SK-N-SH (cell line): ENCODE results near the gene THEMIS2. TPM values are rescaled to one million over a fixed set of nuclear protein-coding genes. Genes with fewer than 3 reads are reported as not detected.

Experiments used
- CTCF ChIA-PET: fragments of 300-600, 350-600 bp; formaldehyde crosslinking; extraction: SDS; loops from one replicate; lab custom pipeline; 2021; lab: Yijun Ruan, JAX
- POLR2A ChIA-PET: fragments of 350-600 bp; sonication (Branson Sonifier 250); formaldehyde crosslinking; extraction: SDS; loops from one replicate; lab custom pipeline; 2020; ENCODE audit warnings: antibody characterized with exemption, inconsistent platforms; lab: Yijun Ruan, JAX
- DNase-seq: peaks from one replicate; pipeline ENCODE4 v3.0.0; 2012
- H2AFZ ChIP-seq: fragments of 200-600 bp; sonication (generic); 2 replicates; pipeline ENCODE4 v1.8.1; 2016; ENCODE audit warnings: antibody characterized with exemption, mild to moderate bottlenecking, low read depth
- H3F3A ChIP-seq: fragments of 200-600 bp; sonication (generic); replicated peaks from 2 replicates; pipeline ENCODE3; 2016; ENCODE audit warnings: antibody characterized with exemption, mild to moderate bottlenecking; ENCODE audit not compliant: insufficient read depth
- H3K27ac ChIP-seq, 2 experiments: fragments of 200-500 bp in 1 of 2; fragments of 200-600 bp in 1 of 2; sonication (Bioruptor generic) in 1 of 2; sonication (generic), shearing (Covaris generic) in 1 of 2; 2 replicates each; pipeline versions ENCODE4 v1.5.1 to v1.6.1; 2014 to 2016; ENCODE audit warnings: low read depth in 2 of 2, inconsistent platforms in 1 of 2, low read length in 1 of 2, mild to moderate bottlenecking in 1 of 2, mixed read lengths in 1 of 2
- H3K27me3 ChIP-seq: fragments of 200-600 bp; sonication (generic), shearing (Covaris generic); 2 replicates; pipeline ENCODE4 v1.6.1; 2016; ENCODE audit warnings: mixed run types; ENCODE audit not compliant: insufficient read depth
- H3K36me3 ChIP-seq, 2 experiments: fragments of 200-500 bp in 1 of 2; fragments of 200-600 bp in 1 of 2; sonication (Bioruptor generic) in 1 of 2; sonication (generic) in 1 of 2; replicated peaks in 1 of 2; 2 replicates each; pipeline versions ENCODE3 to v1.5.1; 2014 to 2016; ENCODE audit warnings: low read length in 1 of 2, mild to moderate bottlenecking in 1 of 2; ENCODE audit not compliant: insufficient read depth in 2 of 2, control insufficient read depth in 1 of 2
- H3K4me1 ChIP-seq, 2 experiments: fragments of 200-500 bp in 1 of 2; fragments of 200-600 bp in 1 of 2; sonication (Bioruptor generic) in 1 of 2; sonication (generic), shearing (Covaris generic) in 1 of 2; 2 replicates each; pipeline versions ENCODE4 v1.5.1 to v1.6.1; 2014 to 2016; ENCODE audit warnings: low read depth in 1 of 2, low read length in 1 of 2, mixed run types in 1 of 2; ENCODE audit not compliant: insufficient read depth in 2 of 2, control insufficient read depth in 1 of 2
- H3K4me2 ChIP-seq: fragments of 200-600 bp; sonication (generic), shearing (Covaris generic); 2 replicates; pipeline ENCODE4 v1.6.1; 2017; ENCODE audit warnings: mixed run types
- H3K4me3 ChIP-seq, 2 experiments: fragments of 200-500 bp in 1 of 2; fragments of 200-600 bp in 1 of 2; sonication (Bioruptor generic) in 1 of 2; sonication (generic), shearing (Covaris generic) in 1 of 2; 2 replicates each; pipeline versions ENCODE4 v1.5.1 to v1.8.1; 2014 to 2016; ENCODE audit warnings: low read depth in 2 of 2, inconsistent platforms in 1 of 2, low read length in 1 of 2, mild to moderate bottlenecking in 1 of 2, mixed read lengths in 1 of 2, moderate library complexity in 1 of 2
- H3K79me2 ChIP-seq: fragments of 200-600 bp; sonication (generic); 2 replicates; pipeline ENCODE4 v1.8.1; 2017; ENCODE audit warnings: mild to moderate bottlenecking; ENCODE audit not compliant: insufficient read depth
- H3K9ac ChIP-seq: fragments of 200-600 bp; sonication (generic); 2 replicates; pipeline ENCODE4 v1.6.1; 2017; ENCODE audit warnings: mixed run types
- H3K9me2 ChIP-seq: fragments of 200-600 bp; sonication (generic); 2 replicates; pipeline ENCODE4 v1.6.1; 2017; ENCODE audit warnings: mixed run types
- H3K9me3 ChIP-seq: fragments of 200-600 bp; sonication (generic); 2 replicates; pipeline ENCODE4 v1.6.1; 2017; ENCODE audit warnings: mixed run types, mild to moderate bottlenecking, moderate library complexity
- H4K20me1 ChIP-seq: fragments of 200-600 bp; sonication (generic); 2 replicates; pipeline ENCODE4 v1.6.1; 2017; ENCODE audit warnings: mild to moderate bottlenecking, mixed run types; ENCODE audit not compliant: insufficient read depth
- CHD2 ChIP-seq: fragments of 150-350 bp; IDR thresholded peaks from 2 replicates; pipeline ENCODE4 v1.6.1; 2018; ENCODE audit warnings: low read length; ENCODE audit not compliant: partially characterized antibody
- EP300 ChIP-seq, 2 experiments: IDR thresholded peaks; 2 replicates each; pipeline versions ENCODE4 v1.4.0 to v1.6.1; 2012; ENCODE audit warnings: borderline replicate concordance in 1 of 2, low read depth in 1 of 2, low read length in 1 of 2
- FOXJ3 ChIP-seq: sonication (generic); formaldehyde crosslinking; IDR thresholded peaks from 2 replicates; pipeline ENCODE4 v1.5.1; 2020; ENCODE audit warnings: mild to moderate bottlenecking, missing genetic modification reagents
- MEF2A ChIP-seq: IDR thresholded peaks from 2 replicates; pipeline ENCODE4 v1.4.0; 2012; ENCODE audit warnings: low read depth, borderline replicate concordance
- MXI1 ChIP-seq: IDR thresholded peaks from 2 replicates; pipeline ENCODE4 v1.6.1; 2012; ENCODE audit warnings: mild to moderate bottlenecking, low read depth, low read length, improper control_type of control experiment
- NRF1 ChIP-seq: IDR thresholded peaks from 2 replicates; pipeline ENCODE4 v1.6.1; 2012; ENCODE audit warnings: low read depth, mild to moderate bottlenecking, low read length
- POLR2AphosphoS5 ChIP-seq: IDR thresholded peaks from 2 replicates; pipeline ENCODE4 v1.6.1; 2012; ENCODE audit warnings: low read depth, low read length
- RAD21 ChIP-seq: IDR thresholded peaks from 2 replicates; pipeline ENCODE4 v1.6.1; 2012; ENCODE audit warnings: mild to moderate bottlenecking, low read length
- RCOR1 ChIP-seq: fragments of 150-350 bp; IDR thresholded peaks from 2 replicates; pipeline ENCODE4 v1.6.1; 2017; ENCODE audit warnings: antibody characterized with exemption, low read length
- RFX5 ChIP-seq: IDR thresholded peaks from 2 replicates; pipeline ENCODE4 v1.6.1; 2012; ENCODE audit warnings: mild to moderate bottlenecking, improper control_type of control experiment, low read length
- RXRA ChIP-seq: IDR thresholded peaks from 2 replicates; pipeline ENCODE4 v1.4.0; 2012; ENCODE audit warnings: low read depth, mild to moderate bottlenecking, borderline replicate concordance
- SIN3A ChIP-seq: IDR thresholded peaks from 2 replicates; pipeline ENCODE4 v1.6.1; 2012; ENCODE audit warnings: low read depth, mild to moderate bottlenecking, low read length, moderate library complexity, borderline replicate concordance
- SMC3 ChIP-seq: IDR thresholded peaks from 2 replicates; pipeline ENCODE4 v1.6.1; 2012; ENCODE audit warnings: low read depth, low read length, improper control_type of control experiment
- TAF1 ChIP-seq: IDR thresholded peaks from 2 replicates; pipeline ENCODE4 v1.6.1; 2012; ENCODE audit warnings: low read depth, mild to moderate bottlenecking, low read length, moderate library complexity, borderline replicate concordance
- TEAD4 ChIP-seq: IDR thresholded peaks from 2 replicates; pipeline ENCODE4 v1.4.0; 2012; ENCODE audit warnings: mild to moderate bottlenecking, borderline replicate concordance; ENCODE audit not compliant: insufficient read depth
- YY1 ChIP-seq: IDR thresholded peaks from 2 replicates; pipeline ENCODE4 v1.4.0; 2012; ENCODE audit warnings: low read depth, mild to moderate bottlenecking
- WGBS: methylation state at CpG from one replicate; pipeline ENCODE4 v1.1.6; 2017; ENCODE audit warnings: low lambda C conversion rate; 5-methylcytosine and 5-hydroxymethylcytosine counted together
- polyA plus RNA-seq, 3 experiments: library from polyadenylated mRNA; depleted of rRNA; stranded (reverse); fragments of >200 nt; gene quantifications; 2 replicates each; pipeline ENCODE4 v1.2.3, GENCODE V29; 2012
- TF ChIP-seq, protein P1 (sequence below): fragments of 200-600 bp; sonication (generic); IDR thresholded peaks from 2 replicates; pipeline ENCODE4 v1.6.1; 2017; ENCODE audit warnings: antibody characterized with exemption, mild to moderate bottlenecking, moderate library complexity
- TF ChIP-seq, protein P2 (sequence below): IDR thresholded peaks from 2 replicates; pipeline ENCODE4 v1.4.0; 2012; ENCODE audit warnings: low read depth, borderline replicate concordance
- TF ChIP-seq, protein P3 (sequence below): fragments of 150-350 bp; IDR thresholded peaks from 2 replicates; pipeline ENCODE4 v1.6.1; 2017; ENCODE audit warnings: antibody characterized with exemption, low read length, low read depth, borderline replicate concordance
- TF ChIP-seq, protein P4 (sequence below): IDR thresholded peaks from 2 replicates; pipeline ENCODE4 v1.6.1; 2012; ENCODE audit warnings: mild to moderate bottlenecking, low read depth, low read length, moderate library complexity

The THEMIS2 gene
- polyA plus RNA-seq, 1 of the 3 experiments (the other 2 are of a cell fraction) = 4.1 TPM

DNA sequence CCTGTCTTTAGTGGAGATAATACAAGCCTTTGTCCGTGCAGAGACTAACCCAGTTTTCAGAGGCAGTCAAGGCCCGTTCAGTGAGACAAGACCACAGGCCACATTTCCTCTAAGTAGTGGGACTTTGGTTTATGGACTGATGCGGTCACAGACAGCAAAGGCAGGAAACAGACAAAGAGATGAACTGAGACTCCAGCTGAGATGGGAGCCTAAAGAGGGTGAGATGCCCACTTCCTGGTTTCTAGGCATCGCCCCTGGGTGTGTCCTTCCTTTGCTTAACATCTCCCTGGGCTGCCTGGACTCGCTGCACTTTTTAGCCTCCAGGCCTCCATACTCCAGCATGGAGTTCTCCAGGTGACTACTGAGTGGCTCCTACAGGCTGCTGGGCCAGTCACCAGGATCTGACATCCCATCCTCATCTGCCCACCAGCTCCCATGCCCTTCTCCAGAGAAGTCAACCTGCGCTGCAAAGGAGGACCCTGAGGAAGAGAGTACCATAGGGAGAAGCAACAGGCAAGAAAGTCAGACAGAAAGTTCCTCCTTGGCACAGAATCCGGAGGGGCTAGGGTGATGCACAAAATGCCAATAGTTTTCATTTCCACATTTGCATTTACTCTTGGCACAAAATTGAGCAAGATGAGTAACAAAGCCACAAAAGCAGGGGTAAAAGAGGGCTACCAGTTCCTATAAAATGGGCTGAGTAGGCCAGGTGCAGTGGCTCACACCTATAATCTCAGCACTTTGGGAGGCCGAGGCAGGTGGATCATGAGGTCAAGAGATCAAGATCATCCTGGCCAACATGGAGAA, 15.1 kb downstream of the THEMIS2 start:
- no peaks in the 10 kb centered on the region for H4K20me1 ChIP-seq

More for the DNA sequence above, 15.1 kb downstream of the THEMIS2 start:
- Histone ChIP-seq H3K27ac (no peak overlapping the region), H3K27me3 (no peaks in the 10 kb centered on the region), H3K36me3 (peaks cover 16 to 22% of the 10 kb centered on the region in 2 experiments), H3K9me3 (no peaks in the 10 kb centered on the region), H2AFZ (no peak overlapping the region), H3K79me2 (no peaks in the 10 kb centered on the region), H3F3A (no peaks in the 10 kb centered on the region), H3K9ac (no peak overlapping the region), H3K4me1 (no peaks in the 10 kb centered on the region), H3K9me2 (no peaks in the 10 kb centered on the region), H3K4me2 (no peak overlapping the region), H3K4me3 (no peak overlapping the region)
- WGBS = 98% methylated on average over 8 of the region's 8 CpGs
- ChIA-PET CTCF (interaction anchor here (0.8 to 0.9 kb wide), 2 partner anchors 29 to 30 kb away, joined by 3 to 4 read pairs; no protein-coding TSS in a partner anchor), POLR2A (no interaction called here)
- no peak for DNase-seq
- TF ChIP-seq, protein P1, sequence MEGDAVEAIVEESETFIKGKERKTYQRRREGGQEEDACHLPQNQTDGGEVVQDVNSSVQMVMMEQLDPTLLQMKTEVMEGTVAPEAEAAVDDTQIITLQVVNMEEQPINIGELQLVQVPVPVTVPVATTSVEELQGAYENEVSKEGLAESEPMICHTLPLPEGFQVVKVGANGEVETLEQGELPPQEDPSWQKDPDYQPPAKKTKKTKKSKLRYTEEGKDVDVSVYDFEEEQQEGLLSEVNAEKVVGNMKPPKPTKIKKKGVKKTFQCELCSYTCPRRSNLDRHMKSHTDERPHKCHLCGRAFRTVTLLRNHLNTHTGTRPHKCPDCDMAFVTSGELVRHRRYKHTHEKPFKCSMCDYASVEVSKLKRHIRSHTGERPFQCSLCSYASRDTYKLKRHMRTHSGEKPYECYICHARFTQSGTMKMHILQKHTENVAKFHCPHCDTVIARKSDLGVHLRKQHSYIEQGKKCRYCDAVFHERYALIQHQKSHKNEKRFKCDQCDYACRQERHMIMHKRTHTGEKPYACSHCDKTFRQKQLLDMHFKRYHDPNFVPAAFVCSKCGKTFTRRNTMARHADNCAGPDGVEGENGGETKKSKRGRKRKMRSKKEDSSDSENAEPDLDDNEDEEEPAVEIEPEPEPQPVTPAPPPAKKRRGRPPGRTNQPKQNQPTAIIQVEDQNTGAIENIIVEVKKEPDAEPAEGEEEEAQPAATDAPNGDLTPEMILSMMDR = no peak
- no peak for TF ChIP-seq SMC3
- TF ChIP-seq RAD21 = no peak
- no peak for TF ChIP-seq NRF1
- no peak for TF ChIP-seq TEAD4
- TF ChIP-seq FOXJ3 (CRISPR knock-in tag) = no peak
- no peak for TF ChIP-seq EP300 (IDR thresholded peaks at IDR 0.05; ENCODE audit: borderline replicate concordance in 1 of 2, low read depth in 1 of 2, low read length in 1 of 2)
- no peak for TF ChIP-seq SIN3A
- TF ChIP-seq, protein P2, sequence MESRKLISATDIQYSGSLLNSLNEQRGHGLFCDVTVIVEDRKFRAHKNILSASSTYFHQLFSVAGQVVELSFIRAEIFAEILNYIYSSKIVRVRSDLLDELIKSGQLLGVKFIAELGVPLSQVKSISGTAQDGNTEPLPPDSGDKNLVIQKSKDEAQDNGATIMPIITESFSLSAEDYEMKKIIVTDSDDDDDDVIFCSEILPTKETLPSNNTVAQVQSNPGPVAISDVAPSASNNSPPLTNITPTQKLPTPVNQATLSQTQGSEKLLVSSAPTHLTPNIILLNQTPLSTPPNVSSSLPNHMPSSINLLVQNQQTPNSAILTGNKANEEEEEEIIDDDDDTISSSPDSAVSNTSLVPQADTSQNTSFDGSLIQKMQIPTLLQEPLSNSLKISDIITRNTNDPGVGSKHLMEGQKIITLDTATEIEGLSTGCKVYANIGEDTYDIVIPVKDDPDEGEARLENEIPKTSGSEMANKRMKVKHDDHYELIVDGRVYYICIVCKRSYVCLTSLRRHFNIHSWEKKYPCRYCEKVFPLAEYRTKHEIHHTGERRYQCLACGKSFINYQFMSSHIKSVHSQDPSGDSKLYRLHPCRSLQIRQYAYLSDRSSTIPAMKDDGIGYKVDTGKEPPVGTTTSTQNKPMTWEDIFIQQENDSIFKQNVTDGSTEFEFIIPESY = no peak
- TF ChIP-seq RFX5 = no peak
- TF ChIP-seq RCOR1 = no peak
- no peak for TF ChIP-seq RXRA
- TF ChIP-seq CHD2 = no peak
- TF ChIP-seq YY1 = no peak
- TF ChIP-seq, protein P3, sequence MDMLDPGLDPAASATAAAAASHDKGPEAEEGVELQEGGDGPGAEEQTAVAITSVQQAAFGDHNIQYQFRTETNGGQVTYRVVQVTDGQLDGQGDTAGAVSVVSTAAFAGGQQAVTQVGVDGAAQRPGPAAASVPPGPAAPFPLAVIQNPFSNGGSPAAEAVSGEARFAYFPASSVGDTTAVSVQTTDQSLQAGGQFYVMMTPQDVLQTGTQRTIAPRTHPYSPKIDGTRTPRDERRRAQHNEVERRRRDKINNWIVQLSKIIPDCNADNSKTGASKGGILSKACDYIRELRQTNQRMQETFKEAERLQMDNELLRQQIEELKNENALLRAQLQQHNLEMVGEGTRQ = no peak
- no peak for TF ChIP-seq TAF1
- TF ChIP-seq POLR2AphosphoS5 = no peak
- TF ChIP-seq, protein P4, sequence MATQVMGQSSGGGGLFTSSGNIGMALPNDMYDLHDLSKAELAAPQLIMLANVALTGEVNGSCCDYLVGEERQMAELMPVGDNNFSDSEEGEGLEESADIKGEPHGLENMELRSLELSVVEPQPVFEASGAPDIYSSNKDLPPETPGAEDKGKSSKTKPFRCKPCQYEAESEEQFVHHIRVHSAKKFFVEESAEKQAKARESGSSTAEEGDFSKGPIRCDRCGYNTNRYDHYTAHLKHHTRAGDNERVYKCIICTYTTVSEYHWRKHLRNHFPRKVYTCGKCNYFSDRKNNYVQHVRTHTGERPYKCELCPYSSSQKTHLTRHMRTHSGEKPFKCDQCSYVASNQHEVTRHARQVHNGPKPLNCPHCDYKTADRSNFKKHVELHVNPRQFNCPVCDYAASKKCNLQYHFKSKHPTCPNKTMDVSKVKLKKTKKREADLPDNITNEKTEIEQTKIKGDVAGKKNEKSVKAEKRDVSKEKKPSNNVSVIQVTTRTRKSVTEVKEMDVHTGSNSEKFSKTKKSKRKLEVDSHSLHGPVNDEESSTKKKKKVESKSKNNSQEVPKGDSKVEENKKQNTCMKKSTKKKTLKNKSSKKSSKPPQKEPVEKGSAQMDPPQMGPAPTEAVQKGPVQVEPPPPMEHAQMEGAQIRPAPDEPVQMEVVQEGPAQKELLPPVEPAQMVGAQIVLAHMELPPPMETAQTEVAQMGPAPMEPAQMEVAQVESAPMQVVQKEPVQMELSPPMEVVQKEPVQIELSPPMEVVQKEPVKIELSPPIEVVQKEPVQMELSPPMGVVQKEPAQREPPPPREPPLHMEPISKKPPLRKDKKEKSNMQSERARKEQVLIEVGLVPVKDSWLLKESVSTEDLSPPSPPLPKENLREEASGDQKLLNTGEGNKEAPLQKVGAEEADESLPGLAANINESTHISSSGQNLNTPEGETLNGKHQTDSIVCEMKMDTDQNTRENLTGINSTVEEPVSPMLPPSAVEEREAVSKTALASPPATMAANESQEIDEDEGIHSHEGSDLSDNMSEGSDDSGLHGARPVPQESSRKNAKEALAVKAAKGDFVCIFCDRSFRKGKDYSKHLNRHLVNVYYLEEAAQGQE = no peak
- no peak for TF ChIP-seq MXI1
- no peak for TF ChIP-seq MEF2A
